Left ventricle myocardium superior (tissue), 1 donor: ENCODE results near the gene SNAI3. TPM values are rescaled to one million over a fixed set of nuclear protein-coding genes. Genes with fewer than 3 reads are reported as not detected.
"Not testable (repeated sequence)": the region's sequence is repeated elsewhere in the genome, so short reads cannot be mapped to it uniquely, and the experiment has no call there.

ENCODE experiments used
- ATAC-seq: fragments of 200-7000 bp; cut with Tn5 transposase; one replicate; pipeline ENCODE4 v1.9.1; 2020; ENCODE audit warnings: mild to moderate bottlenecking, moderate library complexity
- DNase-seq: peaks from one replicate; pipeline ENCODE4 v3.0.0-alpha.2; 2020
- intact Hi-C: fragments of 100-400 bp; cut with micrococcal nuclease; formaldehyde crosslinking; loops from one replicate; pipeline ENCODE4 v1.11.0; 2022
- total RNA-seq: library from RNA; stranded (reverse); fragmentation: NEBNext Ultra II Directional; extraction: Animal tissue kit (Norgen Biotek cat#: 25700); gene quantifications from one replicate; pipeline ENCODE4 v1.2.1, GENCODE V29; 2021
- donor health status: DM: no; HTN: yes; CAD: no; lungs with severe emphysema.

The SNAI3 gene
- total RNA-seq, 1 donor from 2014 or later = 3.8 TPM

DNA sequence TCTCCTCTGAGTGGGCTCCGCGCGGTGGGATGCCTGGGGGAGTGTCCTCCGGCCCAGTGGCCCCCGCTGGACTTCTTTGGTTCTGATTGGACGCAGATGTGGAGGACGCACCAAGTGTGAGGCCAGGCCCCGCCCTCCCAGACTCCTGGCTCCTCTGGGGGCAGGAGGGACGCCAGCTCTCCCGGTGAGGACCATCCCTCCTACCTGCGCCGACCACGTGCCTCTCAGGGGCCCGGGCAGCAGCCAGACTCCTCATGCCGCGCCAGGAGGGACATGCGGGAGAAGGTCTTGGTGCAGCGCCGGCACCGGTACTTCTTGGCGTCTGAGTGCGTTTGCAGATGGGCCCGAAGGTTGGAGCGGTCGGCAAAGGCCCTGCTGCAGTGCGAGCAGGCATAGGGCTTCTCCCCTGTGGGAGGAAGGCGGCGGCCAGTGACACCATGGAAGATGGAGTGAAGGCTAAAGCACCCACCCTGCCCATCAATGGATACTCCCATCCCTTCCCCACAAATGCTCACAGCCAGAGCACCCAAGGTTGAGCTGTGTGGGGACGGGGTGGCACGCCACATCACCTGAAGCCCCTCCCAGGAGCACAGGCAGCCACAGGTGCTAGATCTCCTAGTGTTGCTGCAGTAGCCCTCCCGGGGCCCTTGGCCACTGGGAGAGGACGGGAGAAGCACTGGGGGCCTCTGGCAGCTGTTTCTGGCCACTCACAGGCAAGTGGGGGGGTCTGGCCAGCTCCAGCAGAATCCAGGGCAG is 7.9 kb downstream of the SNAI3 start:
- ATAC-seq = no peak
- intact Hi-C loops = no loop called here
- no peak for DNase-seq

DNA sequence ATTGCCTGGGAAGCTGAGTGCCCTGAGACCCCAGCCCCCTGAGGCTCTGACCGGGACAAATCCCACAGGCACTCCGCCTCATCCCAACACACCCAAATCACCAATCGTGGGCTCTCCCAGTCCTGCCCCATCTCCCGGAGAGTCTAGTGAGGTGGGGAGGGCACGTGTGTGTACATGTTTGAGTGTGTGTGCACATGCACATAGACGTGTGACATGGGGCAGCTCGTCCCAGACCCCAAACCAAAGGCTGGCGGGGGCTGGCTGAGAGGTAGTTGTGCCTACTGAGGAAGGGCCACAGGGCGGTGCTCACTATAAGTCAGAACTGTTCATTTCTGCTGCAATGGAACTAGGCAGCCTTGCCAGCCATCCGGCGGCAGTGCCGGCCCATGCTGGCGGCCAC is 8.6 kb downstream of the SNAI3 start:
- ATAC-seq = no peak
- intact Hi-C loops = no loop called here

GRCh38 chr16:88676502-88677242 is 9.6 kb downstream of the SNAI3 start:
- intact Hi-C loops = no loop called here
- ATAC-seq (no peak), DNase-seq (no peak)

More for the DNA sequence above, 8.6 kb downstream of the SNAI3 start:
- DNase-seq = no peak

GRCh38 chr16:88673716-88674379 is 12.5 kb downstream of the SNAI3 start:
- ATAC-seq (peak; percentile 89), DNase-seq (peak; percentile 75)

GRCh38 chr16:88672776-88673175 is 13.5 kb downstream of the SNAI3 start:
- ATAC-seq = peak; percentile 36
- DNase-seq = no peak
- intact Hi-C loops = no loop called here

More at GRCh38 chr16:88673716-88674379, 12.5 kb downstream of the SNAI3 start:
- intact Hi-C loops = no loop called here

DNA sequence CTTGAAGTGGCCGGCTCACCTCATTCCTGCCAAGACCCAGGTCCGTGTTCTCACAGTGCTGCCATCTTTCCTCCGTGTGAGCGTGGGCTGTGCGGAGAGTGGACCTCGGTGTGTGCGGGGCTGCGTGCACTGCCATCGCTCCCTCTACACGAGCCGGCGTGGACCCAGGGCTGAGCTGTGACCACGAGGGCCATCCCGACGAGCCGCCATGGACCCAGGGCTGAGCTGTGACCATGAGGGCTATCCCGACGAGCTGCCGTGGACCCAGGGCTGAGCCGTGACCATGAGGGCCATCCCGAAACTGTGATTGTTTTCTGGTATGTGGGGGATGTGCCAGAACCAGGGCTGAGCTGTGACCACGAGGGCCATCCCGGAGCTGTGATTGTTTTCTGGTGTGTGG is 14.5 kb downstream of the SNAI3 start:
- no peak for DNase-seq
- intact Hi-C loops = no loop called here
- ATAC-seq = peak; percentile 19

- intact Hi-C loops = no loop called here
- DNase-seq (no peak), ATAC-seq (no peak)
Measured at GRCh38 chr16:88669980-88670379, 16.3 kb downstream of the SNAI3 start.

DNA sequence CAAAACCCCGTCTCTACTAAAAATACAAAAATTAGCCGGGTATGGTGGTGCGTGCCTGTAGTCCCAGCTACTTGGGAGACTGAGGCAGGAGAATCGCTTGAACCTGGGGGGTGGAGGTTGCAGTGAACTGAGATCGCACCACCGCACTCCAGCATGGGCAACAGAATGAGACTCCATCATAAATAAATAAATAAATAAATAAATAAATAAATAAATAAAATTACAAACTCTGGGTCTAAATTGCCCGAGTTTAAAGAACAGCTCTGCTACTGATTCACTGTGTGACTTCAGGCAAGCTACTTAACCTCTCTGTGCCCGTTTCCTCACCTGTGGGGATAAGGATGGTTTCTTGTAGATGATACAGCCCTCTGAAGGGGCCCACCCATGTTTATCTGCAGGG is 16.8 kb downstream of the SNAI3 start:
- intact Hi-C loops, DNase-seq, ATAC-seq: not testable (repeated sequence)

DNA sequence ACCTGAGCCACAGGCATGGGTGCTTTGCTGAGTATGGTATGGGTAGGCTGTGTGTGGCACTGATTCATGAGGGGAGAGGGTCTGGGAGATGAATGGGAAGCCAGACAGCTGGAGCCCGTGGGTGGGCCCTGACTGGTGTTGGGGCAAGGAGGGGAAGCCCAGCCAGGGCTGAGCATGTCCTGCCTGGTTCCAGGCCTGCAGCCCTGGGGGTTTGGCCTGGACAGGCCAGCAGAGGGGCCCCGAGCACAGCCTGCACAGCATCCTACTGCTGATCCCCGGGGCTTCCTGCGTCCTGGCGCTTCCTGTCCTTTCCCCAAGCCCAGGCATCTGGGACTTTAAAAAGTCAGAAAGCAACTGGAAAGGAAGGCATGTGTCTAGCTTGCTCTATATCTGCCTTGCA is 18.8 kb downstream of the SNAI3 start:
- intact Hi-C loops = no loop called here
- ATAC-seq (no peak), DNase-seq (no peak)

GRCh38 chr16:88665570-88665969 is 20.7 kb downstream of the SNAI3 start:
- no peak for ATAC-seq
- intact Hi-C loops = no loop called here
- DNase-seq = no peak

DNA sequence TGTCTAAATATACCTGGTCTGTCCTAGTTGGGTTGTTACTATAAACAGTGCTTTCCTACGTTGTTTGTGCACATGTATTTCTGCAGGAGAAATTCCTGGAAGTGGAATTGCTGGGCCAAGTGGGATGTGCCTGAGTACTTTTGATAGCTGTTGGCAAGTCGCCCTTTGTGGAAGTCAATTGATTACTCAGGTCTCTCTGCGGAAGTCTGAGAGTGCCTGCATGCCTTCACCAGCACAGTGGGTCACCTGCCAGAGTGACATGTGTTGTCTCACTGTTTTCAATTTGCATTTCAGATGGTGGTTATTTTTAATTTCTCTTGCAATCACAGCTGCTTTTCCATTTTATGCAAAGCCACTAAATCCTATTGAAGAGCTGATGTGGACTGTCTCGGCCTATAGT is 21.2 kb downstream of the SNAI3 start:
- ATAC-seq = peak; percentile 6

DNA sequence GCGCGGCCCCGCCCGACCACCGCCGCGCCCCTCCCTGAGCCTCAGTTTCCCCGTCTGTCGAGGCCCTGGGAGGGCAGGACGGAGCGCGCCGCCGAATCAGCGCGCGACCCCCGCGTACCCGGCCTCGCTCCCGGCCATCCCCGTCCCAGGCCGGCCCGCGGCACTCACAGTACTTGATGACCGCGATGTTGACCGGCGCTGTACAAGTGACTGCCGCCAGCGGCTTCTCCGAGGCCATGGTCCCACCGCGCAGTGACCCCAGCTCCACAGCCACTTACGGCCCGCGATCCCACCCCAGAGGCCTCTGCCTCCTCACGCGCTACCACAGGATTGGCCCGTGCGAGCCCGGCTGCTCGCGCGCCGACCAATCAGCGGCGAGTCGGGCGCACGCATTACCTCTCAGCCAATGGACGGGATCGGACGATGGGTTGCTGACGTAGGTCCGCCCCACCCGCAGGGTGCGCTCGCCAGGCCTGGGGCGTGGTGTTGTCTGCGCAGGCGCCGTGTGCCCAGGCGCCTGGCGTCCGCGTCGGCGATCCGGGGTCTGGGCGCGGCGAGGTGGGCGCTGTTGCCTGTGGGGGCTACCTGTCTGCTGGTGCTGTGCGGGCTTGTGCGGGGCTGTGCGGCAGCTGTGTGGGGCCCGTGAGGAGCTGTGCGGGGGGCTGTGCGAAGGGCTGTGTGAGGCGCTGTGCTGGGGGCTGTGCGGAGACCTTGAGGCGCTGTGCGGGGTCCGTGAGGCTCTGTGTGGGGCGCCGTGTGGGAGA is 23.3 kb downstream of the SNAI3 start, which contains the start of gene MVD:
Gene MVD, minus strand, starts transcription at position 249 of the 764 bp plus-strand sequence. Its CDS starts 11 bp downstream, at position 238.
- peak; percentile 99 for DNase-seq
- intact Hi-C loops = no loop called here
- peak; percentile 98 for ATAC-seq

More for the DNA sequence above, 21.2 kb downstream of the SNAI3 start:
- no peak for DNase-seq
- intact Hi-C loops = no loop called here

DNA sequence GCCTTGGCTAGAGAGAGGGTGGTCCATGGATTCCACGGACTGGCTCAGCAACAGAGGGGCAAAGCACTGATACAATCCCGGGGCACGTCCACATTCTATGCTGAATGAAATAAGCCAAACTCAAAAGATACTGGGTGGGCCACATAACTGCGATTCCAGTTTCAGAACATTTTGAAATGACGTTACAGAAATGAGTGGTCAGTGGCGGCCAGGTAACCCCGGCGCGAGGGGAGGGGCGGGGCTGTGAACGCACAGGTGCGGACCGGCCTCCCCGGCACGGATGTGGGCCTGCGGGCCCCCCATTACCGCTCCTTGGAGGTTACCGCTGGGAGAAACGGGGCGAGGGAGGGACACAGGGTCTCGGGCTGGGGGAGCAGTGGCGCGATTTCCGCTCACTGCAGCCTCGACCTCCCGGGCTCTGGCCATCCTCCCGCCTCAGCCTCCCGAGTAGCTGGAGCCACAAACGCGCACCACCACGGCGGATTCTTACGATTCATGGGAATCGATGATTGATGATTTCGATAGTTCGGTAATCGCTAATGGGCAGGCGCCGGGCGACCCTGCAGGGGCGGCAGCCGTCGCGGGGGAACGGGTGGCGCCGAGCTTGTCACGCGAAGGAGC is 24.0 kb downstream of the SNAI3 start:
- no peak for ATAC-seq
- intact Hi-C loops = no loop called here
- no peak for DNase-seq

DNA sequence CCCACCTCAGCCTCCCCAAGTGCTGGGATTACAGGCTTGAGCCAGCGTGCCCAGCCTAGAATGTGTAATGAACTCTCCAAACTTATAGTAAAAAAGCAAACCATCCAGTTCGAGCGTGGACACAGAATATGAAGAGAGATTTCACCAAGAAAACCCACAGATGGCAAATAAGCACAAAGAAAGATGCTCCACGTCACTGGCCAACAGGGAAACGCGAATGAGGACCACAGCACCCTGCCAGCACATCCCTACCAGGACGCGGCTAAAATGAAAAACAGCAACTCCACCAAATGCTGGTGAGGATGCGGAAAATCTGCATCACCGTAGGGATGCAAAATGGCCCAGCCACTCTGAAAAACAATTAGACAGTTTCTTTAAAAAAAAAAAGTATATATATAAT is 24.8 kb downstream of the SNAI3 start:
- DNase-seq (no peak), ATAC-seq (no peak)
- intact Hi-C loops = no loop called here

GRCh38 chr16:88659160-88659559 is 27.1 kb downstream of the SNAI3 start:
- no peak for ATAC-seq
- intact Hi-C loops = no loop called here

GRCh38 chr16:88658714-88659113 is 27.6 kb downstream of the SNAI3 start:
- intact Hi-C loops = no loop called here
- no peak for DNase-seq
- no peak for ATAC-seq

More at GRCh38 chr16:88659160-88659559, 27.1 kb downstream of the SNAI3 start:
- no peak for DNase-seq

GRCh38 chr16:88657371-88657770 is 28.9 kb downstream of the SNAI3 start:
- no peak for DNase-seq
- no peak for ATAC-seq
- intact Hi-C loops = no loop called here

- intact Hi-C loops = no loop called here
- no peak for DNase-seq
- ATAC-seq = no peak
Measured at GRCh38 chr16:88656291-88656980, 29.9 kb downstream of the SNAI3 start.
